HUES6 (cell line): ENCODE data around the gene MSMB.
"Not testable (repeated sequence)": the region's sequence is repeated elsewhere in the genome, so short reads cannot be mapped to it uniquely, and the experiment has no call there.

Source experiments
- H3K27ac ChIP-seq: 2 replicates; pipeline ENCODE4 v1.7.0; 2013; ENCODE audit warnings: low read depth, mild to moderate bottlenecking, low read length, inconsistent platforms
- H3K27me3 ChIP-seq: 2 replicates; pipeline ENCODE4 v1.6.1; 2013; ENCODE audit warnings: low read length; ENCODE audit not compliant: control insufficient read depth, insufficient read depth
- H3K36me3 ChIP-seq: 2 replicates; pipeline ENCODE4 v1.6.1; 2013; ENCODE audit warnings: low read length; ENCODE audit not compliant: control insufficient read depth, insufficient read depth
- H3K4me1 ChIP-seq: 2 replicates; pipeline ENCODE4 v1.6.1; 2013; ENCODE audit warnings: low read length; ENCODE audit not compliant: control insufficient read depth, insufficient read depth
- H3K4me3 ChIP-seq: 2 replicates; pipeline ENCODE4 v1.5.1; 2013; ENCODE audit warnings: low read depth, low read length
- H3K9ac ChIP-seq: one replicate; pipeline ENCODE4 v1.6.1; 2013; ENCODE audit warnings: mild to moderate bottlenecking, low read length
- H3K9me3 ChIP-seq: 2 replicates; pipeline ENCODE4 v1.6.1; 2013; ENCODE audit warnings: low read depth, low read length; ENCODE audit not compliant: control insufficient read depth, insufficient read depth

MSMB gene

DNA sequence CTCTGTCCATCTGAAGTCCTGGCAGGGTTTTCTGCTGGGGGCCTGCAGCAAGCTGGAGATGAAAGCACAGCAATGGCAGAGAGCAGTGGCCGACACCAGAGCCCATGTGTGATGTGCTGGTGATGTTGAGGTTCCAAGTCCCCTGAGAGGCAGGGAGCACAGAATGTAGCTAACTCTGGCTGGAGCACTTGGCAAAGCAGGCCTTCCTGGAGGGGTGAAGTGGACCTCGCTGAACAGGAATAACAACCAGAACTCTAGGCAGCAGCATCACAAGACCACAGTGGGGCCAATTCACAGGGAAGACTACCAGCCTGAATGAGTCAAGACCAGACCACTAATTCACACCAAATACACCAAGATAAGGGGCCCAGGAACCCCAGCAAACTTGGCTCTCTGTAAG, 22.8 kb upstream of the MSMB start:
- Histone ChIP-seq H3K36me3 (no peaks in the 10 kb centered on the region), H3K4me1 (no peaks in the 10 kb centered on the region), H3K4me3 (no peak overlapping the region), H3K9ac (no peak overlapping the region), H3K9me3 (peaks cover 4% of the 10 kb centered on the region; the same call in 1 of the 2 replicates), H3K27ac (no peak overlapping the region), H3K27me3 (no peaks in the 10 kb centered on the region)

DNA sequence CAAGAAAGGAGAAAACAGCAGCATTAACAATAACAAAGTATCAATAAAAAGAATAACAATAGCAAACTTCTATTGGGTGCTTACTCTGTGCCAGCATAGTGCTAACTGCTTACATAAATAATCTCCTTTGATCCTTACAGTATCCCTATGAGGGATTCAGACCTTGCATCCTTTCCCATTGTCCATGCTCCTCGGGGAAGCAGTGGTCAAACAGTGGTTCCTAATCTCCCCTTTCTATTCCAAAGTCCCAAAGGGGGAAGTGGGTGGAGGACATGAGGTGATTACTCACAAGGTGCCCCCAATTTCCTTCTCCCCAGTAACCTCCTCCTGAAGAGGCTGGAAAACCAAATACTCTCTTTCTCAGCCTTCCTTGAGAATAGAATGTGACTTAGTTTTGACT, 22.0 kb upstream of the MSMB start:
- H3K36me3 ChIP-seq: no peaks in the 10 kb centered on the region
- H3K9me3 ChIP-seq: peaks cover 4% of the 10 kb centered on the region; the same call in 1 of the 2 replicates
- no peak overlapping the region for H3K4me3 ChIP-seq
- H3K9ac ChIP-seq: no peak overlapping the region
- H3K27ac ChIP-seq: no peak overlapping the region
- H3K4me1 ChIP-seq: no peaks in the 10 kb centered on the region
- H3K27me3 ChIP-seq: no peaks in the 10 kb centered on the region

DNA sequence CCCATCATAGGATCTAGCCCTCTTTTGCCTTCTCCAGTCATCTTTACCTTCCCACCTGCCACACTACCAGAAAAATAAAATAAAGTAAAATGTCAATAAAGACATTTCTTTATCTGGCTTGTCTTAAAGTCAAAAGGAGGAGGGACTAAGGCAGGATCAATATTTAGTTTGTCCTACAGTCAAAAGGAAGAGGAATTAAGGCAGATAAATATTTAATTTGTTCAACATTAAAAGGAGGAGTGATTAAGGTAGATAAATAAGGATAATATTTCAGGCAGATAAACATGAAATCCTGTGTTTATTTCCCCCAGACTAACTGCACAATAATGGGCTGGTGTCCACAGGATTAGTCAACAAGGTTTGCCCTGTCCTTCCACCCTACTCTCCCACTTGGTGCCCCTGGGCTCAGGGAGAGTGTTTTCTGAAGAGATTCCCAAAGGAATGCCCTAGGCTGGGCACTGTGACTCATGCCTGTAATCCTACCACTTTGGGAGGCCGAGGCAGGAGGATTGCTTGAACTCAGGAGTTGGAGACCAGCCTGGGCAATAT, 18.3 kb upstream of the MSMB start:
- Histone ChIP-seq H3K9ac (no peak overlapping the region), H3K36me3 (no peaks in the 10 kb centered on the region), H3K27me3 (no peaks in the 10 kb centered on the region), H3K27ac (no peak overlapping the region), H3K9me3 (peaks cover 4% of the 10 kb centered on the region; the same call in 1 of the 2 replicates), H3K4me3 (no peak overlapping the region), H3K4me1 (no peaks in the 10 kb centered on the region)

DNA sequence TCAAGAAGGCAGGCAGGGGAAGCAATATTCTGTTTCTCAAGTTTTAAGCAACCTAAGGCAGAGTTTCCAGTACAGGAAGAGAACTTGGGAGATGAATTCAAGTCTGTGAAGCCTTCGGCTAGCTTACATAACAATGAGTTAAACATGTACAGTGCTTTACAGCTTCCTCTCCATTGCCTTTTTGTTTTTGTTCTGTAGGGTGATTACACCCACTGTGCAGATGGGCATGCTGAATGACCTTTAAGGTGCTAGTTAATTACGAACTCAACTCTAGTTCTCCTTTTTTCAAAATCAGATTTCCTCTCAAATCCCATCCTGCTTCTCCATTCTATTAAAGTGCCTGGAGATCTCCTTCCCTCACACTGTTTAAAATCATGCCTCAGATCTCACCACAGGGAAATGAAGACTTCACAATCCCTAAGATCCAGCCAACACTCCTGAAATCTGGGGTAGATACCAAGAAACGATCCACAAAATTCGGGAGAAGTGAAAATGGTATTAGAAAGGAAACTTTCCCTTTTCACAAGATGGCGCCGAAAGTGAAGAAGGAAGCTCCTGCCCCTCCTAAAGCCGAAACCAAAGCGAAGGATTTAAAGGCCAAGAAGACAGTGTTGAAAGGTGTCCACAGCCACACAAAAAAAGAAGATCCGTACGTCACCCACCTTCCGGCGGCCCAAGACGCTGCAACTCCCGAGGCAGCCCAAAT, 16.8 kb upstream of the MSMB start:
- no peak overlapping the region for H3K4me3 ChIP-seq
- no peaks in the 10 kb centered on the region for H3K4me1 ChIP-seq
- no peaks in the 10 kb centered on the region for H3K36me3 ChIP-seq
- no peaks in the 10 kb centered on the region for H3K9me3 ChIP-seq
- H3K27me3 ChIP-seq: no peaks in the 10 kb centered on the region
- H3K27ac ChIP-seq: no peak overlapping the region
- no peak overlapping the region for H3K9ac ChIP-seq

DNA sequence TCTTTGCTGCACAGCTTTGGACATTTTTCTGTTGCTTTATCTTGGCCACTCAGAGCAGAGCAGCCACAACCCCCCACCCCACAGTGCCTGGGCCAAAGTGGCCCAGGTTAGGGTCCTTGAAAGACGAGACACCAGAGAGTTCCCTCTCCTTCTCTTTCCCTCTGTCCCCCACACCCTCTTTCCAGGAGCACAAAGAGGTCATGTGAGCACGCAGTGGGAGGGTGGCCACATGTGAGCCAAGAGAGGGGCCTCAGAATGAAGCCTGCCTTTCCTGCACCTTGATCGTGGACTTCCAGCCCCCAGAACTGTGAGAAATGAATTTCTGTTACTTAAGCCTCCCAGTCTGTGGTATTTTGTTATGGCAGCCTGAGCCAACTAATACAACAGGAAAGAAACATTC, 14.6 kb upstream of the MSMB start:
- H3K9me3 ChIP-seq: no peaks in the 10 kb centered on the region; the same call in 1 of the 2 replicates
- H3K36me3 ChIP-seq: no peaks in the 10 kb centered on the region
- no peak overlapping the region for H3K27ac ChIP-seq
- no peak overlapping the region for H3K4me3 ChIP-seq
- H3K27me3 ChIP-seq: no peaks in the 10 kb centered on the region
- peaks cover 2% of the 10 kb centered on the region for H3K4me1 ChIP-seq
- H3K9ac ChIP-seq: no peak overlapping the region

DNA sequence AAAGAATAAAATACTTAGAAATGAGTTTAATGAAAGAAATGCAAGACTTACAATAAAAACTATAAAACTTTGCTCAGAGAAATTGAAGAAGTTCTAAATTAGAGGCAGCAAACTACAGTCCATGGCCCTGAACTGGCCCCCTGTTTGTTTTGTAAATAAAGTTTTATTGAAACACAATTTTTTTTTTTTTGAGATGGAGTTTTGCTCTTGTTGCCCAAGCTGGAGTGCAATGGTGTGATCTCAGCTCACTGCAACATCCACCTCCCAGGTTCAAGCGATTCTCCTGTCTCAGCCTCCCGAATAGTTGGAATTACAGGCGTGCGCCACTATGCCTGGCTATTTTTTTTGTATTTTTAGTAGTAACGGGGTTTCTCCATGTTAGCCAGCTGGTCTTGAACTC, 11.9 kb upstream of the MSMB start:
- not testable (repeated sequence) for H3K27me3 ChIP-seq, H3K27ac ChIP-seq, H3K36me3 ChIP-seq, H3K4me3 ChIP-seq, H3K9ac ChIP-seq, H3K9me3 ChIP-seq
- peaks cover 27% of the 10 kb centered on the region for H3K4me1 ChIP-seq

DNA sequence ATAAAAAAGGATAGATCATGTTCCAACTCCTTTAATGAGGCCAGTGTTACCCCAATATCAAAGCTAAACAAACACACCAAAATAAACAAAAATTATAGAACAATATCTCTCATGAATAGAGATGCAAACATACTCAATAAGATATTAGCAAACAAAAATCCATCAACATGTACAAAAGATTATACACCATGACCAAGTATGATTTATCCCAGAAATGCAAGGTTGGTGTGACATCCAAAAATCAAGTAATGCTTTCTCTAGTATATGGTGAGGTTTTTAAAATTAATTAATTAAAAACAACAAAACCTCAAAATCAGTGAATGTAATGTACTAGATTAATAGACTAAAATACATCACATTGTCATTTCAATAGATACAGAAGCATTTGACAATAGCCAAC, 11.0 kb upstream of the MSMB start:
- Histone ChIP-seq H3K9me3 (no peaks in the 10 kb centered on the region; the same call in 1 of the 2 replicates), H3K36me3 (no peaks in the 10 kb centered on the region), H3K27ac (no peak overlapping the region), H3K9ac (no peak overlapping the region), H3K27me3 (no peaks in the 10 kb centered on the region), H3K4me1 (peaks cover 36% of the 10 kb centered on the region), H3K4me3 (no peak overlapping the region)

DNA sequence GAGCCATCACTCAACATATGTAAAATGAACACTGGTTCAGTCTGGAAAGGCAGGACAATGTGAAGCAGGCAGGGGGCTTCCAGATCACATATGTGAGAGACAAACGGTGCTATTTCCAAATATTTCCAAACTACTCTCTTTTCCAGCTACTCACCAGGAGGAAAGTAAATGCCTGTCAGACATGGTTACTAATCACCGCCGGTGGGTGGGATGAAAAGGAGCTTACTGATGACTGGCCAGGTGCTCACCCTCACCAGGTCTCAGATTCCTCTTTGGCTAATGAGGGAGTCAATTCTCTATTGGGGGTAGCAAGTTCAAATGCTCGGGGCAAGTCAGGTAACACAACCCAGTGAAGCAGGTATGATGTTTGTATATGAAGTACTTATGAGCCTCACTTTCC, 9.7 kb upstream of the MSMB start:
- Histone ChIP-seq H3K9ac (no peak overlapping the region), H3K27ac (no peak overlapping the region), H3K36me3 (no peaks in the 10 kb centered on the region), H3K4me1 (peaks cover 43% of the 10 kb centered on the region), H3K9me3 (no peaks in the 10 kb centered on the region; the same call in 1 of the 2 replicates), H3K4me3 (no peak overlapping the region), H3K27me3 (no peaks in the 10 kb centered on the region)

DNA sequence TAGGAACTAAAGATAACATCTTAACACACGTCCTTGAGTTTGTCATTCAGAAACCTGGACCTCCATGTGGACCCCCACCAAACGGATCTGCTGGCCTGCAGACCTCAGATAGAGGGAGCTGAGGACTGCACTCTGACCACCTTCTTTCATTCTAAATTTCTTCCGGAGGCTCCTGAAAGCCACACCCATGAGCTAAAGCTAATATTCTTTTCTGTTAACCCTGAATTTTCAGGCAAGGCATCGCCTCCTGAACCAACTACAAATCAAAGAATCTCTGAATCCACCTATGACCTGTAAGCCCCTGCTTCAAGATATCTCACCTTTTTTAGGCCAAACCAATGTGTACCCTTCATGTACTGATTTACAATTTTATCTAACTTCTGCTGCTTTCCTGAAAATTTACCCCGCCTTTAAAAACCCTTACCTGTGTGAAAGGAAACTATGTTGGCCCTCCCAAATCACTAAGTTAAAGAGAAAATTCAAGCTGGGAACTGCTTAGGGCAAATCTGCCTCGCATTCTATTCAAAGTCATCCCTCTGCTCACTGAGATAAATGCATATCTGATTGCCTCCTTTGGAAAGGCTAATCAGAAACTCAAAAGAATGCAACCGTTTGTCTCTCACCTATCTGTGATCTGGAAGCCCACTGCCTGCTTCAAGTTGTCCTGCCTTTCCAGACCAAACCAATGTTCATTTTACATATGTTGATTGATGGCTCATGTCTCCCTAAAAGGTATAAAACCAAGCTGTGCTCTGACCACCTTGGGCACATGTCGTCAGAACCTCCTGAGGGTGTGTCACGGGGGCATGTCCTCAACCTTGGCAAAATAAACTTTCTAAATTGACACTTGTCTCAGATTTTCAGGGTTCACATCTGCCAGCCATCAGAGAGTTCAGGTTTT, 7.7 kb upstream of the MSMB start:
- Histone ChIP-seq H3K27ac (peak overlapping the region; percentile 58; the same call in 1 of the 2 replicates), H3K9ac (peak overlapping the region; percentile 59), H3K36me3 (no peaks in the 10 kb centered on the region), H3K4me3 (no peak overlapping the region), H3K9me3 (no peaks in the 10 kb centered on the region; the same call in 1 of the 2 replicates), H3K4me1 (peaks cover 43% of the 10 kb centered on the region), H3K27me3 (no peaks in the 10 kb centered on the region)

DNA sequence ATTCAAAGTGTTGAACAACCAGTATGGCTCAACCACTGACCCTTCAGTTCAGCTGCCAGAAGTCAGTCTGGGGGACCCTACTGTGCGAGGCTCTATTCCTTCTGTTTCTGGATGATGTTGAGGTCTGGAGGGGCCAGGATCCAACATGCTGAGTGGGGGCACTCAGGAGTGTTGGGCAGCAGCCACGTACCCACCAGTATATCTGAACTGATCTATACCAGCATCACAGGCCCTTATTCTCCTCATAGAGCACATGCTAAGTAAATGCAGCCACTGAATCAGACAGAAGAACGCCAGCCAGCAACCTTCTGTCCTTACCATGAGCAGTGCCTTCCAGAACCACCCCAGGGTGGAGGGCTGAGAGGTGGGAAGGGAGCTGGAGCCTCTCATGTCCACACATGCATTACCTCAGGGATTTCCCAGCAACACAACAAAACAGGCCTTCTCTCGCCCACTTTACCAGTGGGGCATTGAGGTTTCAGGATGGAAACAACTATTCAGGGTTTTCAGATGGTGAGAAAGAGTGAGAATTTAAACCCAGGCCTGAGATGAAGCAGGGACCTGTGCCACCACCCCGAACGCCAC, 6.8 kb upstream of the MSMB start:
- peak overlapping the region; percentile 58; the same call in 1 of the 2 replicates for H3K27ac ChIP-seq
- no peaks in the 10 kb centered on the region for H3K36me3 ChIP-seq
- no peak overlapping the region for H3K4me3 ChIP-seq
- peak overlapping the region; percentile 47 for H3K9ac ChIP-seq
- no peaks in the 10 kb centered on the region; the same call in 1 of the 2 replicates for H3K9me3 ChIP-seq
- no peaks in the 10 kb centered on the region for H3K27me3 ChIP-seq
- H3K4me1 ChIP-seq: peaks cover 47% of the 10 kb centered on the region
